ENCODE measurements around the gene PCDH15. TPM values are rescaled to one million over a fixed set of nuclear protein-coding genes. Genes with fewer than 3 reads are reported as not detected.

The PCDH15 gene
- total and polyA plus RNA-seq, 4 donors = 0.03 to 16.9 (median 0.88) TPM

DNA sequence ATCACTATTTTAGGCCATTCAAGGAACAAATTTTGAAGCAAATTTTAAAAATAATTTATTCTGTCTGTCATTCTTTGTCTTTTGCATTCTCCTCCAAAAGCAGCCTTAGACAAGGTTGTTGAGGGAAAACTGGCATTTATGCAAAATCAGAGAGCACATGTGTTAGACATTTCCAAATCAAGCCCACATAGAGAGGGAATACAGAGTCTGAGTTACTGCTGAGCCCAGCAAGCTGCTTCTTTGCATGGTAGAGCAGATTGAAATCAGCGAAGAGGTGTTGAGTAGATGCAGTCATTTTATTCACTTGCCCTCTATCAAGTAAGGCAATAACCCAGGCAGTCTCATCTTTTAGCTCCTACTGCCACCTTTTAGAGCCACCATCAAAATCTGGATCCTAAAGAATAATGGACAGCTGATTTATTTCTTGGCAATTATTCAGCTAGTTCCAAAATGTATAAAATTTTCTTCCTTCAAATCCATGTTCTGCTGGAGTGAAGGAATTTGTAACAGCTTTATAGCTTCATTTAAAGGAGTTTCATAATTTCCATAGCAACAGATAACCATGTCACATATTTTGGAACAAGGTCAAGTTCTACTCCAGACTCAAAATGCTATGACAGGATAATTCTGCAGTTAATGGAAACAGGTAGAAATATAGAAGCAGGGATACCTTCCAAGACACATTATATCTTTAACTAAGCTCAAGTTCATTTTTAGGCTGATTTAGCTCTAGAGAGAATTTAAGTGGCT is 7.3 kb upstream of the PCDH15 start:
- Histone ChIP-seq H3K9ac (ENCODE audit: insufficient read depth in 1 of 2, low read length in 2 of 2) (no peak overlapping the region), H3K4me1 (ENCODE audit: control insufficient read depth in 5 of 5, insufficient read depth in 5 of 5, low read length in 5 of 5) (peaks cover 0 to 14% (median 0%) of the 10 kb centered on the region in 5 donors), H3K27me3 (ENCODE audit: control insufficient read depth in 3 of 3, insufficient read depth in 3 of 3, low read length in 2 of 3) (no peaks in the 10 kb centered on the region), H3K4me3 (no peak overlapping the region), H3K27ac (ENCODE audit: low read depth in 1 of 2, low read length in 1 of 2) (no peak overlapping the region), H3K9me3 (ENCODE audit: control insufficient read depth in 4 of 4, insufficient read depth in 3 of 4, low read length in 3 of 4) (no peaks in the 10 kb centered on the region), H3K36me3 (ENCODE audit: control insufficient read depth in 4 of 4, insufficient read depth in 4 of 4, low read length in 4 of 4) (no peaks in the 10 kb centered on the region)
- TF ChIP-seq, protein P1, sequence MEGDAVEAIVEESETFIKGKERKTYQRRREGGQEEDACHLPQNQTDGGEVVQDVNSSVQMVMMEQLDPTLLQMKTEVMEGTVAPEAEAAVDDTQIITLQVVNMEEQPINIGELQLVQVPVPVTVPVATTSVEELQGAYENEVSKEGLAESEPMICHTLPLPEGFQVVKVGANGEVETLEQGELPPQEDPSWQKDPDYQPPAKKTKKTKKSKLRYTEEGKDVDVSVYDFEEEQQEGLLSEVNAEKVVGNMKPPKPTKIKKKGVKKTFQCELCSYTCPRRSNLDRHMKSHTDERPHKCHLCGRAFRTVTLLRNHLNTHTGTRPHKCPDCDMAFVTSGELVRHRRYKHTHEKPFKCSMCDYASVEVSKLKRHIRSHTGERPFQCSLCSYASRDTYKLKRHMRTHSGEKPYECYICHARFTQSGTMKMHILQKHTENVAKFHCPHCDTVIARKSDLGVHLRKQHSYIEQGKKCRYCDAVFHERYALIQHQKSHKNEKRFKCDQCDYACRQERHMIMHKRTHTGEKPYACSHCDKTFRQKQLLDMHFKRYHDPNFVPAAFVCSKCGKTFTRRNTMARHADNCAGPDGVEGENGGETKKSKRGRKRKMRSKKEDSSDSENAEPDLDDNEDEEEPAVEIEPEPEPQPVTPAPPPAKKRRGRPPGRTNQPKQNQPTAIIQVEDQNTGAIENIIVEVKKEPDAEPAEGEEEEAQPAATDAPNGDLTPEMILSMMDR (IDR thresholded peaks at IDR 0.05; ENCODE audit: control extremely low read depth, extremely low read depth) = no peak
- WGBS, 2 donors = 78 to 83% methylated on average over 1 of the region's 1 CpG
- ATAC-seq (ENCODE audit: insufficient read depth, low FRiP score) (no peak), DNase-seq (peak; percentile 14 to 73 (median 69))

GRCh38 chr10:54799506-54799905 is 1.5 kb downstream of the PCDH15 start:
- Histone ChIP-seq H3K4me3 (no peak overlapping the region), H3K4me1 (ENCODE audit: control insufficient read depth in 5 of 5, insufficient read depth in 5 of 5, low read length in 5 of 5) (peaks cover 0 to 21% (median 1%) of the 10 kb centered on the region in 5 donors), H3K9me3 (ENCODE audit: control insufficient read depth in 4 of 4, insufficient read depth in 3 of 4, low read length in 3 of 4) (no peaks in the 10 kb centered on the region), H3K9ac (ENCODE audit: insufficient read depth in 1 of 2, low read length in 2 of 2) (no peak overlapping the region), H3K36me3 (ENCODE audit: control insufficient read depth in 4 of 4, insufficient read depth in 4 of 4, low read length in 4 of 4) (no peaks in the 10 kb centered on the region), H3K27me3 (ENCODE audit: control insufficient read depth in 3 of 3, insufficient read depth in 3 of 3, low read length in 2 of 3) (no peaks in the 10 kb centered on the region), H3K27ac (ENCODE audit: low read depth in 1 of 2, low read length in 1 of 2) (no peak overlapping the region)
- ATAC-seq (ENCODE audit: insufficient read depth, low FRiP score) (no peak), DNase-seq (peak in 1 of 3 donors; percentile 28)
- TF ChIP-seq, protein P1 (IDR thresholded peaks at IDR 0.05; ENCODE audit: control extremely low read depth, extremely low read depth) = no peak
- WGBS, 2 donors = 48 to 79% methylated on average over 1 of the region's 1 CpG

DNA sequence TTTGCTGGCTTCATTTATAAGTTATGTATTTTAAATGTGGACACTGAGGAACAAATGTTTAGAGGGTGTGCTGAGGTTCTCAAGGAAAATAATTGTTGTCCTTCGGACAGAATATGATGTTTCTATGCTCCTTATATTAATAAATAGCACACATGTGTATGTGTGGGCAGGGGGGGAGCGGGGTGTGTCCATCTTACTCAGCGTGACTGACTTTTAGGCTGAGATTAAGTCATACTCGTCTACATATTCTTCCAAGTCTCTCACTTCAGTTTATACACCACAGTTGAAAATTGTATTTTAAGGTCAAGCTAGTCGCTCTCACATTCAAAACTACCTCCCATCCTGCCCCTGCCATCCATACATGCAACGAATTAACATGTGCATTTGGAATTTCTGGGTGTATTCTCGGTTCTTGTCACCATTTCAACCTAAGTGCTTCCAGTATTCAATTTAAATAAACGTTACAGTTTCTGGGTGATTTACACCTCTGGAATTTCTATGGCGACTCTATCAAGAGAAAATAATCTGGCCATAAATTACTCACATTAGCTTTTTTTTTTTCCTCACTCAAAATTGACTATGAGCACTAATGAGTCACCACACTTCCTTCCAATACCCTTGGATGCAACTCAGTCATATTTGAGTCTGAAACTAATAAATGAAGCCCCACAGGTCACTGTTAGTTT is 3.3 kb downstream of the PCDH15 start:
- 72 to 78% methylated on average over 9 of the region's 9 CpGs for WGBS, 2 donors
- no peak overlapping the region for H3K27ac ChIP-seq (ENCODE audit: low read depth in 1 of 2, low read length in 1 of 2)
- H3K4me1 ChIP-seq (ENCODE audit: control insufficient read depth in 5 of 5, insufficient read depth in 5 of 5, low read length in 5 of 5) = peaks cover 0 to 21% (median 1%) of the 10 kb centered on the region in 5 donors
- H3K9me3 ChIP-seq (ENCODE audit: control insufficient read depth in 4 of 4, insufficient read depth in 3 of 4, low read length in 3 of 4) = no peaks in the 10 kb centered on the region
- no peak overlapping the region for H3K9ac ChIP-seq (ENCODE audit: insufficient read depth in 1 of 2, low read length in 2 of 2)
- ATAC-seq (ENCODE audit: insufficient read depth, low FRiP score) = no peak
- H3K36me3 ChIP-seq (ENCODE audit: control insufficient read depth in 4 of 4, insufficient read depth in 4 of 4, low read length in 4 of 4) = no peaks in the 10 kb centered on the region
- TF ChIP-seq, protein P1 (IDR thresholded peaks at IDR 0.05; ENCODE audit: control extremely low read depth, extremely low read depth) = no peak
- no peaks in the 10 kb centered on the region for H3K27me3 ChIP-seq (ENCODE audit: control insufficient read depth in 3 of 3, insufficient read depth in 3 of 3, low read length in 2 of 3)
- no peak for DNase-seq
- no peak overlapping the region for H3K4me3 ChIP-seq

Measured in lung (tissue), 12 donors.